K562 treated with DMSO at 1 percent for 24 hours (cell line): ENCODE data around the gene ZNF324B. TPM values are rescaled to one million over a fixed set of nuclear protein-coding genes. Genes with fewer than 3 reads are reported as not detected.

ENCODE experiments used
- total RNA-seq: library from RNA; unstranded; fragments of 300-600 nt; gene quantifications from 2 replicates; pipeline ENCODE4 v1.2.3, GENCODE V29; 2022; ENCODE audit warnings: low read depth; ENCODE audit not compliant: insufficient read depth

Gene ZNF324B
- 7.5 and 10.6 TPM in 2 replicates for total RNA-seq

GRCh38 chr19:58451358-58452101, at the start of gene ZNF324B:
Gene ZNF324B, plus strand, starts transcription at chr19:58451622. Its CDS starts 2,080 bp downstream, at chr19:58453702.

GRCh38 chr19:58408152-58409009, 43.0 kb upstream of the ZNF324B start, which contains the start of gene ZNF584:
Gene ZNF584, plus strand, starts transcription at chr19:58408649. Its CDS starts 499 bp downstream, at chr19:58409148.

GRCh38 chr19:58439576-58440554, 11.6 kb upstream of the ZNF324B start, which contains the start of gene ZNF132:
Gene ZNF132, minus strand, starts transcription at chr19:58440153. Its CDS starts 332 bp downstream, at chr19:58439821.

GRCh38 chr19:58466760-58467589, 15.6 kb downstream of the ZNF324B start, which contains the start of gene ZNF324:
Gene ZNF324, plus strand, starts transcription at chr19:58467080. Its CDS starts 2,106 bp downstream, at chr19:58469186.

GRCh38 chr19:58475714-58476497, 24.5 kb downstream of the ZNF324B start, which contains the start of gene ZNF446:
Gene ZNF446, plus strand, starts transcription at chr19:58476352. Its CDS starts 867 bp downstream, at chr19:58477219.

Other genes with a start within 250 kb of the ZNF324B start
- gene ZNF544, start 222.7 kb upstream of the ZNF324B start, total RNA-seq: 28.3 and 28.5 TPM in 2 replicates
- gene ZNF8, start 172.7 kb upstream of the ZNF324B start, total RNA-seq: 1.5 and 1.7 TPM in 2 replicates
- gene ERVK3-1, start 146.2 kb upstream of the ZNF324B start, total RNA-seq: 79.3 and 90.5 TPM in 2 replicates
- 2.2 and 3.1 TPM in 2 replicates for gene ZSCAN22, start 124.6 kb upstream of the ZNF324B start, total RNA-seq
- 53.9 and 61.3 TPM in 2 replicates for gene A1BG, start 98.1 kb upstream of the ZNF324B start, total RNA-seq
- gene ZNF497, start 88.9 kb upstream of the ZNF324B start, total RNA-seq: 6.2 and 6.8 TPM in 2 replicates
- gene ZNF837, start 70.6 kb upstream of the ZNF324B start, total RNA-seq: 5.8 and 6.7 TPM in 2 replicates
- 5,699 and 5,966 TPM in 2 replicates for gene RPS5, start 64.4 kb upstream of the ZNF324B start, total RNA-seq
- not detected in 2 replicates for gene RNF225, start 56.0 kb upstream of the ZNF324B start, total RNA-seq
- 31.3 and 34.8 TPM in 2 replicates for gene ZNF584, start 43.0 kb upstream of the ZNF324B start, total RNA-seq
- 0.44 and 1.00 TPM in 2 replicates for gene ZNF132, start 11.5 kb upstream of the ZNF324B start, total RNA-seq
- 16.9 and 19.2 TPM in 2 replicates for gene ZNF324, start 15.5 kb downstream of the ZNF324B start, total RNA-seq
- 15.2 and 15.7 TPM in 2 replicates for gene ZNF446, start 24.7 kb downstream of the ZNF324B start, total RNA-seq
- gene SLC27A5, start 60.4 kb downstream of the ZNF324B start, total RNA-seq: 19.7 and 26.5 TPM in 2 replicates
- gene ZBTB45, start 68.2 kb downstream of the ZNF324B start, total RNA-seq: 20.5 and 25.2 TPM in 2 replicates
- 902 and 994 TPM in 2 replicates for gene TRIM28, start 92.4 kb downstream of the ZNF324B start, total RNA-seq
- gene CHMP2A, start 103.5 kb downstream of the ZNF324B start, total RNA-seq: 154 and 169 TPM in 2 replicates
- 151 and 152 TPM in 2 replicates for gene UBE2M, start 107.0 kb downstream of the ZNF324B start, total RNA-seq
- 20.4 and 23.0 TPM in 2 replicates for gene MZF1, start 121.7 kb downstream of the ZNF324B start, total RNA-seq